Mesenchymal stem cell (in vitro differentiated cells and primary cell): ENCODE results near the gene MMP13.

Experiments
- DNase-seq: peaks from one replicate; pipeline ENCODE4 v3.0.0-alpha.2; 2013
- H2AFZ ChIP-seq: one replicate; pipeline ENCODE4 v1.6.1; 2013; ENCODE audit warnings: low read depth, mild to moderate bottlenecking, control low read depth, inconsistent platforms, low read length, moderate library complexity
- H2AK5ac ChIP-seq: 2 replicates; pipeline ENCODE4 v1.6.1; 2013; ENCODE audit warnings: low read length, moderate library complexity, mild to moderate bottlenecking, inconsistent platforms; ENCODE audit not compliant: severe bottlenecking
- H2BK120ac ChIP-seq: one replicate; pipeline ENCODE4 v1.6.1; 2013; ENCODE audit warnings: low read depth, mild to moderate bottlenecking, inconsistent platforms, low read length, moderate library complexity
- H2BK12ac ChIP-seq, 2 experiments: one replicate each; pipeline ENCODE4 v1.6.1; 2013; ENCODE audit warnings: inconsistent platforms in 2 of 2, low read length in 2 of 2, mild to moderate bottlenecking in 2 of 2, moderate library complexity in 2 of 2, control low read depth in 1 of 2
- H2BK15ac ChIP-seq: one replicate; pipeline ENCODE4 v1.6.1; 2013; ENCODE audit warnings: mild to moderate bottlenecking, low read depth, inconsistent platforms; ENCODE audit not compliant: poor library complexity, severe bottlenecking
- H2BK5ac ChIP-seq: 2 replicates; pipeline ENCODE4 v1.6.1; 2013; ENCODE audit warnings: low read depth, mild to moderate bottlenecking, low read length, control low read depth, inconsistent platforms; ENCODE audit not compliant: poor library complexity, severe bottlenecking
- H3K14ac ChIP-seq, 2 experiments: one replicate each; pipeline ENCODE4 v1.6.1; 2013; ENCODE audit warnings: inconsistent platforms in 2 of 2, low read length in 2 of 2, control low read depth in 1 of 2, mild to moderate bottlenecking in 1 of 2, moderate library complexity in 1 of 2
- H3K18ac ChIP-seq, 2 experiments: one replicate each; pipeline ENCODE4 v1.6.1; 2013; ENCODE audit warnings: inconsistent platforms in 2 of 2, low read length in 2 of 2, control low read depth in 1 of 2, low read depth in 1 of 2, mild to moderate bottlenecking in 1 of 2
- H3K23ac ChIP-seq, 2 experiments: one replicate each; pipeline ENCODE4 v1.6.1; 2013; ENCODE audit warnings: inconsistent platforms in 2 of 2, low read length in 2 of 2, mild to moderate bottlenecking in 2 of 2, moderate library complexity in 2 of 2, control low read depth in 1 of 2
- H3K27ac ChIP-seq: 2 replicates; pipeline ENCODE4 v1.5.1; 2013; ENCODE audit warnings: mild to moderate bottlenecking, moderate library complexity, low read length, control low read depth, inconsistent platforms; ENCODE audit not compliant: poor library complexity, severe bottlenecking
- H3K27me3 ChIP-seq, 2 experiments: 2 replicates each; pipeline versions ENCODE4 v1.6.1 to v1.7.0; 2013; ENCODE audit warnings: low read length in 2 of 2, mild to moderate bottlenecking in 2 of 2, moderate library complexity in 2 of 2, control low read depth in 1 of 2, inconsistent platforms in 1 of 2; ENCODE audit not compliant: control insufficient read depth in 1 of 2, insufficient read depth in 1 of 2
- H3K36me3 ChIP-seq, 2 experiments: 2 replicates each; pipeline versions ENCODE4 v1.6.1 to v1.7.0; 2013; ENCODE audit warnings: low read length in 2 of 2, control low read depth in 1 of 2, inconsistent platforms in 1 of 2, low read depth in 1 of 2, mild to moderate bottlenecking in 1 of 2; ENCODE audit not compliant: insufficient read depth in 2 of 2, control insufficient read depth in 1 of 2
- H3K4ac ChIP-seq, 2 experiments: one replicate each; pipeline ENCODE4 v1.6.1; 2013; ENCODE audit warnings: inconsistent platforms in 2 of 2, low read length in 2 of 2, mild to moderate bottlenecking in 2 of 2, moderate library complexity in 2 of 2, control low read depth in 1 of 2, low read depth in 1 of 2
- H3K4me1 ChIP-seq: 2 replicates; pipeline ENCODE4 v1.6.1; 2013; ENCODE audit warnings: low read depth, low read length, control low read depth; ENCODE audit not compliant: control insufficient read depth, insufficient read depth
- H3K4me2 ChIP-seq: 2 replicates; pipeline ENCODE4 v1.6.1; 2013; ENCODE audit warnings: low read length, mild to moderate bottlenecking, inconsistent platforms; ENCODE audit not compliant: poor library complexity, severe bottlenecking
- H3K4me3 ChIP-seq, 2 experiments: 2 replicates each; pipeline versions ENCODE4 v1.5.1 to v1.7.0; 2013; ENCODE audit warnings: low read length in 2 of 2, mild to moderate bottlenecking in 2 of 2, control low read depth in 1 of 2, low read depth in 1 of 2; ENCODE audit not compliant: insufficient read depth in 1 of 2
- H3K79me1 ChIP-seq: replicated peaks from 2 replicates; pipeline ENCODE4 v1.6.1; 2013; ENCODE audit warnings: mild to moderate bottlenecking, control low read depth, low read length, inconsistent platforms; ENCODE audit not compliant: poor library complexity, severe bottlenecking
- H3K9ac ChIP-seq: 2 replicates; pipeline ENCODE4 v1.7.0; 2013; ENCODE audit warnings: mild to moderate bottlenecking, low read length, moderate library complexity
- H3K9me3 ChIP-seq: 2 replicates; pipeline ENCODE4 v1.7.0; 2013; ENCODE audit warnings: mild to moderate bottlenecking, low read length; ENCODE audit not compliant: control insufficient read depth
- H4K8ac ChIP-seq: one replicate; pipeline ENCODE4 v1.6.1; 2013; ENCODE audit warnings: inconsistent platforms, mild to moderate bottlenecking, low read length, moderate library complexity
- H4K91ac ChIP-seq: one replicate; pipeline ENCODE4 v1.6.1; 2013; ENCODE audit warnings: mild to moderate bottlenecking, low read length, inconsistent platforms
- WGBS: methylation state at CpG from one replicate; pipeline ENCODE4 v1.1.7; 2013; ENCODE audit warnings: mixed read lengths; 5-methylcytosine and 5-hydroxymethylcytosine counted together

MMP13 gene

DNA sequence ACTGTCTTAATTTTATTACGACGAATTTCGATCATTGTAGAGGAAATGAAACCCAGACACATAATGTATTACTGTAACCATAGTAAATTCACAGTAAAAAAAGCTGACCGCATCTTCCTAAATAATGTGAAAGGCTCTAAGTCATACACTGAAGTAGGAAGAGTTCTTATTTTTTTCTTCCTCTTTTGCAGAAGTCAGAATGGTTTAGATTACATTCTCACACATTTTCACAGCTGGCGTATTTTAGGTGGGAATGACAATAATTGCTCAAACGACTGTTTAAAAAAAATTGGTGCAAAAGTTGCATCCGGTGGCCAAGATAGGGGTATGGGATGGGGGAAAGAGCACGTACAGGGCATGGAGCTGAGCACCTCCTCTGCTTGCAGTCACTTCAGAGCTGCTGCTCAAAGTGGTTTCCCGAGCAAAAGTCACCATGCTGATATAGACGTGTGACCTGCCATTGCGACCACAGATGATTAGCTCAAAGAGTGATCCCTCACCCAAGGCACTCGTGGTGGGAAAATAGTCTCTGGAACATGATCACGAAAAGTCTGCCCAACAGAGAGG is 35.3 kb downstream of the MMP13 start:
- Histone ChIP-seq H3K23ac (no peak overlapping the region), H3K18ac (no peak overlapping the region), H3K9me3 (no peaks in the 10 kb centered on the region), H3K4ac (no peak overlapping the region), H4K91ac (no peak overlapping the region), H3K27me3 (no peaks in the 10 kb centered on the region), H3K4me3 (no peak overlapping the region), H2AK5ac (peak overlapping the region; percentile 74), H2BK120ac (no peak overlapping the region), H3K4me1 (peaks cover 3% of the 10 kb centered on the region), H3K27ac (no peak overlapping the region), H2AFZ (no peak overlapping the region), H2BK12ac (no peak overlapping the region), H2BK15ac (no peak overlapping the region), H3K4me2 (no peak overlapping the region), H3K79me1 (no peaks in the 10 kb centered on the region), H3K36me3 (no peaks in the 10 kb centered on the region), H3K14ac (no peak overlapping the region), H2BK5ac (no peak overlapping the region), H4K8ac (no peak overlapping the region), H3K9ac (no peak overlapping the region)
- no peak for DNase-seq
- 93% methylated on average over 9 of the region's 13 CpGs for WGBS

DNA sequence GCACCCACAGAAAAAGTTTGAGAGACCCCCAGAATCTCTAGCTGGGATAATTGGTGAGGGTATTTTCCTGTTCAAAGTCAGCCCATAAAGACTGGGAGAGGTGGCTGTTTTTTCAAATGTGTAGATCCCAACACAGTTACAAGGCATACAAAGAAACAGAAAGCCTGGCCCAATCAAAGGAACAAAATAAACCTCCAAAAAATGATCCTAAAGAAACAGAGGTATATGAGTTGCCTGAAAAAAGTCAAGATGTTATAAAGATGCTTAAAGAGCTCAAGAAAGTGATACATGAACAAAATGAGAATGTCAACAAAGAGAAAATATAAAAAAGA is 40.5 kb downstream of the MMP13 start:
- no peak for DNase-seq
- Histone ChIP-seq H2BK15ac (no peak overlapping the region), H2AFZ (no peak overlapping the region), H2BK12ac (no peak overlapping the region), H3K14ac (no peak overlapping the region), H3K4me1 (no peaks in the 10 kb centered on the region), H2AK5ac (no peak overlapping the region), H3K36me3 (no peaks in the 10 kb centered on the region), H3K9ac (no peak overlapping the region), H3K23ac (no peak overlapping the region), H4K91ac (no peak overlapping the region), H3K27me3 (no peaks in the 10 kb centered on the region), H2BK120ac (no peak overlapping the region), H3K18ac (no peak overlapping the region), H3K27ac (no peak overlapping the region), H3K4me3 (no peak overlapping the region), H4K8ac (no peak overlapping the region), H2BK5ac (no peak overlapping the region), H3K79me1 (no peaks in the 10 kb centered on the region), H3K4me2 (no peak overlapping the region), H3K4ac (no peak overlapping the region), H3K9me3 (no peaks in the 10 kb centered on the region)

DNA sequence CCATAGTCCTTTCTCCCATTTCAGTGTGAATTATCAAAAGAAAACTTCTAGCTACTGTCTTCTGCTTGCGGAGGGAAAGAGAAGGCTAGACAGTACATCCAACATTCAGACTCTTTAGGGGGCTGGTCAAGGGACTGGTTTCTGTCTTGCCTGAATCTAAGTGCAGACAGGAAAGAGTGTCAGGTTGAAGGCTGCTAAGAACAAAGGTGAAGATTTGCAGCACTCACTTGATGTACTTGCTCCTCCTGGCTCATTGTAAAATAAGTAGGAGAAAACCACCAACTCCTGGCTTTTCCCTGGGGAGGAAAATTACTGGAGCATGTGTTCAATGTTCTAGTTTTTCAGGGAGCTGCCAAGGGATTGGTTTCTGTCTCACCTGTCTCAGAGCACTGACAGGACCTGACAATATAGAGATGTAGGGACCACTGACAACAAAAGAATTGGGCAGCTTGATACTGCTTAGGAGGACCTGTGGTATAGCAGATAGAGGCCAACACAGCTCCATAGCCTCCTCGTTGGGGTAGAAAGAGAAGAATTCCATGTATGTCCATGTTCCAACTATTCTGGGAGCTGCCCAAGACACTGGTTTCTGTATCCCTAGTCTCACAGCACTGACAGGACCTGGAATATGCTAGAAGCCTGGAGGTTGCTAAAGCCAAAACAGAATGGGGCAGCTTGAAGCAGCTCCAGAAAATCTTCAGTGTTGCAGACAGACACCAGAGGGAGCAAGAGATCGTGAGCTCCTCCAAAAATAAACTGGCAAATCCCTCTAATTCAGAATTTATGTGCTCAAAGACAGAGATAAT is 41.1 kb downstream of the MMP13 start:
- Histone ChIP-seq H2BK120ac (no peak overlapping the region), H3K9me3 (no peaks in the 10 kb centered on the region), H3K9ac (no peak overlapping the region), H2BK15ac (no peak overlapping the region), H2AK5ac (no peak overlapping the region), H3K18ac (no peak overlapping the region), H3K36me3 (no peaks in the 10 kb centered on the region), H3K4me1 (no peaks in the 10 kb centered on the region), H3K4ac (no peak overlapping the region), H3K14ac (no peak overlapping the region), H3K27ac (no peak overlapping the region), H3K4me2 (no peak overlapping the region), H3K79me1 (no peaks in the 10 kb centered on the region), H4K91ac (no peak overlapping the region), H2BK5ac (no peak overlapping the region), H2BK12ac (peak overlapping the region in 1 of 2 experiments; percentile 57), H2AFZ (no peak overlapping the region), H3K4me3 (no peak overlapping the region), H4K8ac (no peak overlapping the region), H3K27me3 (no peaks in the 10 kb centered on the region), H3K23ac (no peak overlapping the region)
- DNase-seq: peak; percentile 55
- 46% methylated on average over 3 of the region's 3 CpGs for WGBS

DNA sequence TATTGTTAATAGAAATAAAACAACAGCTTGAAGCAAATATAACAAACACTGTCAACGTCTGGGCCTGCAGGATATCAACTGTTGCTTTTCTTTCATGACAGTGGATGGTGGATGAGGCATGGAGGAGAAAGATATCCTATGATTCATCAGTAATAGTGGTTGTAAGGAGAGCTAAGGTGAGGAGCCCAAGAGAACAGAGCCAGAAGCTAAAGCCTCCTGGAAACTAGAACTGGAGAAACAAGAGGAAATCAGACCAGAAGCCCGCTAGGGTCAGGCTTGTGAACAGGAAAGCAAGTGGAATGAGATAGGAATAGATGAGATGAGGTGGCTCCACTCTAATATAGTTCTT is 43.1 kb downstream of the MMP13 start:
- Histone ChIP-seq H2AFZ (no peak overlapping the region), H3K4me2 (no peak overlapping the region), H2BK120ac (no peak overlapping the region), H4K91ac (no peak overlapping the region), H3K4ac (no peak overlapping the region), H2BK5ac (no peak overlapping the region), H3K14ac (no peak overlapping the region), H3K4me3 (no peak overlapping the region), H2BK12ac (no peak overlapping the region), H3K36me3 (no peaks in the 10 kb centered on the region), H3K27me3 (no peaks in the 10 kb centered on the region), H2AK5ac (no peak overlapping the region), H2BK15ac (no peak overlapping the region), H3K4me1 (no peaks in the 10 kb centered on the region), H3K9ac (no peak overlapping the region), H3K18ac (no peak overlapping the region), H3K79me1 (no peaks in the 10 kb centered on the region), H4K8ac (no peak overlapping the region), H3K9me3 (no peaks in the 10 kb centered on the region), H3K27ac (no peak overlapping the region), H3K23ac (no peak overlapping the region)
- DNase-seq: no peak
- 86% methylated on average over 2 of the region's 2 CpGs for WGBS
